H1 (cell line): Measurements from ENCODE around the gene CA5A. TPM values are rescaled to one million over a fixed set of nuclear protein-coding genes. Genes with fewer than 3 reads are reported as not detected.

Experiments used
- CTCF ChIA-PET: fragments of 300-600 bp; sonication (Branson Sonifier 250); formaldehyde crosslinking; loops from one replicate; lab custom pipeline; 2021; ENCODE audit not compliant: partially characterized antibody; lab: Charles Lee
- POLR2A ChIA-PET: fragments of 300-600 bp; sonication (Branson Sonifier 250); formaldehyde crosslinking; loops from one replicate; lab custom pipeline; 2021; ENCODE audit warnings: inconsistent platforms; ENCODE audit not compliant: partially characterized antibody; lab: Charles Lee
- DNase-seq, 2 experiments: peaks; one replicate each; pipeline versions ENCODE4 v3.0.0 to v3.0.0-alpha.2; 2010 to 2022; ENCODE audit warnings: low spot score in 2 of 2, low read depth in 1 of 2, mixed read lengths in 1 of 2
- FAIRE-seq: peaks from 2 replicates; lab custom pipeline; 2011; peaks lifted over from hg19 to GRCh38; lab: Jason Lieb, UNC
- H2AFZ ChIP-seq: 2 replicates; pipeline ENCODE4 v1.8.1; 2012; ENCODE audit warnings: low read length, inconsistent platforms
- H2AK5ac ChIP-seq: 2 replicates; pipeline ENCODE4 v1.6.1; 2013; ENCODE audit warnings: low read depth, low read length
- H2BK120ac ChIP-seq: replicated peaks from 2 replicates; pipeline ENCODE3; 2013; ENCODE audit warnings: low read depth, low read length, inconsistent platforms
- H2BK12ac ChIP-seq: 2 replicates; pipeline ENCODE4 v1.6.1; 2013; ENCODE audit warnings: low read depth, low read length
- H2BK15ac ChIP-seq: 2 replicates; pipeline ENCODE4 v1.6.1; 2013; ENCODE audit warnings: low read length
- H2BK20ac ChIP-seq: 2 replicates; pipeline ENCODE4 v1.6.1; 2013; ENCODE audit warnings: low read length
- H2BK5ac ChIP-seq: 2 replicates; pipeline ENCODE4 v1.6.1; 2013; ENCODE audit warnings: low read depth, low read length
- H3K14ac ChIP-seq: 2 replicates; pipeline ENCODE4 v1.6.1; 2013; ENCODE audit warnings: inconsistent platforms; ENCODE audit not compliant: insufficient read length
- H3K18ac ChIP-seq: 2 replicates; pipeline ENCODE4 v1.6.1; 2013; ENCODE audit warnings: low read length; ENCODE audit errors: extremely low read depth
- H3K23ac ChIP-seq: 2 replicates; pipeline ENCODE4 v1.6.1; 2013; ENCODE audit warnings: inconsistent platforms; ENCODE audit not compliant: insufficient read length
- H3K23me2 ChIP-seq: 2 replicates; pipeline ENCODE4 v1.6.1; 2013; ENCODE audit warnings: low read depth, low read length
- H3K27ac ChIP-seq: 2 replicates; pipeline ENCODE4 v1.6.1; 2011; ENCODE audit warnings: low read depth, low read length, inconsistent platforms
- H3K27me3 ChIP-seq, 4 experiments: replicated peaks in 1 of 4; 1 replicate in 1 of 4; 2 replicates in 3 of 4; pipeline versions ENCODE4 v1.6.1 to v1.8.1; 2011 to 2013; ENCODE audit warnings: low read length in 3 of 4, mild to moderate bottlenecking in 3 of 4, inconsistent platforms in 2 of 4, mixed read lengths in 2 of 4, moderate library complexity in 1 of 4; ENCODE audit not compliant: control insufficient read depth in 3 of 4, insufficient read depth in 3 of 4; ENCODE audit errors: extremely low read depth in 1 of 4
- H3K36me3 ChIP-seq, 4 experiments: 2 replicates each; pipeline versions ENCODE4 v1.6.1 to v1.8.1; 2011 to 2013; ENCODE audit warnings: mild to moderate bottlenecking in 4 of 4, low read length in 3 of 4, moderate library complexity in 2 of 4, control low read depth in 1 of 4, inconsistent platforms in 1 of 4; ENCODE audit not compliant: insufficient read depth in 4 of 4, control insufficient read depth in 2 of 4
- H3K4ac ChIP-seq: replicated peaks from 2 replicates; pipeline ENCODE3; 2013; ENCODE audit warnings: low read length, low read depth, mixed read lengths, inconsistent platforms; ENCODE audit not compliant: insufficient read length
- H3K4me1 ChIP-seq, 4 experiments: replicated peaks in 1 of 4; 1 replicate in 1 of 4; 2 replicates in 3 of 4; pipeline versions ENCODE4 v1.6.1 to v1.8.1; 2011 to 2013; ENCODE audit warnings: low read length in 3 of 4, inconsistent platforms in 2 of 4, mixed read lengths in 1 of 4; ENCODE audit not compliant: insufficient read depth in 4 of 4, control insufficient read depth in 3 of 4
- H3K4me2 ChIP-seq, 2 experiments: 2 replicates each; pipeline versions ENCODE4 v1.6.1 to v1.8.1; 2011 to 2013; ENCODE audit warnings: low read depth in 2 of 2, low read length in 2 of 2, control low read depth in 1 of 2, inconsistent platforms in 1 of 2, mild to moderate bottlenecking in 1 of 2; ENCODE audit not compliant: insufficient read depth in 1 of 2
- H3K4me3 ChIP-seq, 4 experiments: fragments of 200-600, 300-600 bp in 1 of 4; sonication (generic), shearing (Covaris generic), sonication (Bioruptor Twin) in 1 of 4; 2 replicates each; pipeline versions ENCODE4 v1.5.1 to v1.8.1; 2011 to 2016; ENCODE audit warnings: low read length in 4 of 4, low read depth in 3 of 4, control low read depth in 2 of 4, inconsistent platforms in 2 of 4, mild to moderate bottlenecking in 2 of 4, mixed read lengths in 1 of 4, moderate library complexity in 1 of 4; ENCODE audit not compliant: insufficient read depth in 2 of 4; ENCODE audit errors: extremely low read depth in 1 of 4
- H3K56ac ChIP-seq: replicated peaks from 2 replicates; pipeline ENCODE3; 2013; ENCODE audit warnings: low read depth, mild to moderate bottlenecking, mixed read lengths, low read length, inconsistent platforms; ENCODE audit not compliant: insufficient read length
- H3K79me1 ChIP-seq: 2 replicates; pipeline ENCODE4 v1.6.1; 2013; ENCODE audit warnings: low read depth, low read length, control low read depth
- H3K79me2 ChIP-seq, 2 experiments: 2 replicates each; pipeline versions ENCODE4 v1.6.1 to v1.8.1; 2012 to 2013; ENCODE audit warnings: low read length in 2 of 2, mild to moderate bottlenecking in 2 of 2, inconsistent platforms in 1 of 2; ENCODE audit not compliant: insufficient read depth in 2 of 2, control insufficient read depth in 1 of 2
- H3K9ac ChIP-seq, 4 experiments: replicated peaks in 1 of 4; 1 replicate in 1 of 4; 2 replicates in 3 of 4; pipeline versions ENCODE4 v1.6.1 to v1.8.1; 2011 to 2013; ENCODE audit warnings: low read depth in 3 of 4, low read length in 3 of 4, control low read depth in 2 of 4, mild to moderate bottlenecking in 2 of 4, moderate library complexity in 2 of 4, inconsistent platforms in 1 of 4; ENCODE audit errors: extremely low read depth in 1 of 4
- H3K9me3 ChIP-seq, 2 experiments: 2 replicates each; pipeline versions ENCODE4 v1.6.1 to v1.8.1; 2012 to 2013; ENCODE audit warnings: mild to moderate bottlenecking in 2 of 2, moderate library complexity in 2 of 2, control low read depth in 1 of 2, inconsistent platforms in 1 of 2, low read depth in 1 of 2, low read length in 1 of 2, mixed read lengths in 1 of 2; ENCODE audit not compliant: insufficient read depth in 2 of 2
- H4K20me1 ChIP-seq, 2 experiments: replicated peaks in 1 of 2; 2 replicates each; pipeline versions ENCODE3 to v1.8.1; 2011 to 2013; ENCODE audit warnings: inconsistent platforms in 2 of 2, low read length in 2 of 2, mild to moderate bottlenecking in 1 of 2; ENCODE audit not compliant: insufficient read depth in 2 of 2, control insufficient read depth in 1 of 2
- H4K5ac ChIP-seq: 2 replicates; pipeline ENCODE4 v1.6.1; 2013; ENCODE audit warnings: low read length, low read depth, mixed read lengths, inconsistent platforms; ENCODE audit not compliant: insufficient read length
- H4K8ac ChIP-seq: 2 replicates; pipeline ENCODE4 v1.8.0; 2013; ENCODE audit warnings: mild to moderate bottlenecking, moderate library complexity, low read length, inconsistent platforms; ENCODE audit not compliant: insufficient read depth; ENCODE audit errors: extremely low read depth
- H4K91ac ChIP-seq: replicated peaks from 2 replicates; pipeline ENCODE3; 2013; ENCODE audit warnings: low read length, mixed read lengths, inconsistent platforms; ENCODE audit not compliant: insufficient read length
- ATF3 ChIP-seq: IDR thresholded peaks from 2 replicates; pipeline ENCODE4 v1.6.1; 2011; ENCODE audit warnings: low read depth, mild to moderate bottlenecking, low read length; ENCODE audit not compliant: insufficient read depth
- BCL11A ChIP-seq, 2 experiments: IDR thresholded peaks; one replicate each; pipeline ENCODE4 v1.6.1; 2011; ENCODE audit warnings: low read depth in 2 of 2, low read length in 2 of 2, mild to moderate bottlenecking in 2 of 2
- CBX8 ChIP-seq: fragments of 300-800, 300-1000 bp; sonication (generic); IDR thresholded peaks from 2 replicates; pipeline ENCODE4 v1.7.1; 2016; ENCODE audit warnings: low read depth, low read length, borderline replicate concordance
- CREB1 ChIP-seq: IDR thresholded peaks from 2 replicates; pipeline ENCODE4 v1.6.1; 2012; ENCODE audit warnings: inconsistent platforms
- KDM1A ChIP-seq: fragments of 200-600, 300-600 bp; sonication (generic); IDR thresholded peaks from 2 replicates; pipeline ENCODE4 v1.7.1; 2016; ENCODE audit warnings: mild to moderate bottlenecking, low read length, borderline replicate concordance
- NANOG ChIP-seq: IDR thresholded peaks from 2 replicates; pipeline ENCODE4 v1.6.1; 2011; ENCODE audit warnings: low read length, low read depth, mild to moderate bottlenecking, inconsistent platforms; ENCODE audit not compliant: insufficient read depth, poor library complexity, severe bottlenecking
- SP2 ChIP-seq: IDR thresholded peaks from 2 replicates; pipeline ENCODE4 v1.6.1; 2012; ENCODE audit warnings: mild to moderate bottlenecking, low read length, inconsistent platforms
- WGBS, 2 experiments: shearing (Covaris generic) in 1 of 2; methylation state at CpG; one replicate each; pipeline versions ENCODE4 v1.1.6 to v1.1.7; 2013 to 2015; ENCODE audit warnings: low lambda C conversion rate in 2 of 2, mixed read lengths in 2 of 2, inconsistent platforms in 1 of 2, low coverage in 1 of 2, missing lambda C conversion rate in 1 of 2; ENCODE audit not compliant: insufficient replicate concordance in 2 of 2, insufficient coverage in 1 of 2, insufficient read length in 1 of 2; ENCODE audit errors: extremely low coverage in 1 of 2, missing lambda C conversion rate in 1 of 2; 5-methylcytosine and 5-hydroxymethylcytosine counted together
- polyA plus RNA-seq, 7 experiments: library from polyadenylated mRNA; depleted of rRNA in 3 of 7; stranded (reverse) in 5 of 7; unstranded in 2 of 7; fragments of >200 nt in 5 of 7; fragments of 200-250 nt in 2 of 7; gene quantifications; 1 replicate in 5 of 7; 2 replicates in 1 of 7; 4 replicates in 1 of 7; pipeline versions ENCODE4 v1.2.1 to v1.2.3, GENCODE V29; 2011 to 2013; ENCODE audit warnings: missing spikeins in 2 of 7, mixed read lengths in 2 of 7
- total RNA-seq: library from RNA; stranded (reverse); fragmentation: NEBNext Ultra II Directional; extraction: Animal tissue kit (Norgen Biotek cat#: 25700); gene quantifications from 2 replicates; pipeline ENCODE4 v1.2.1, GENCODE V29; 2021

The CA5A gene
- total and polyA plus RNA-seq, 2 of the 8 experiments (the other 6 are each of a cell fraction or from before 2014, with no cell fraction given): not detected

GRCh38 chr16:87974178-87974577 is 37.8 kb upstream of the CA5A start:
- Histone ChIP-seq H2BK20ac (no peak overlapping the region), H4K8ac (no peak overlapping the region), H3K4me2 (no peak overlapping the region), H2BK15ac (no peak overlapping the region), H3K27ac (no peak overlapping the region), H3K9ac (no peak overlapping the region), H3K14ac (no peak overlapping the region), H3K23ac (no peak overlapping the region), H3K18ac (no peak overlapping the region), H2BK5ac (no peak overlapping the region), H4K5ac (no peak overlapping the region), H3K27me3 (no peaks in the 10 kb centered on the region), H2BK120ac (no peak overlapping the region), H4K91ac (no peak overlapping the region), H2BK12ac (no peak overlapping the region), H3K4me3 (no peak overlapping the region), H2AFZ (no peak overlapping the region), H3K56ac (no peak overlapping the region), H3K79me1 (peaks cover 10% of the 10 kb centered on the region), H3K9me3 (peaks cover 4 to 8% of the 10 kb centered on the region in 2 experiments; a peak in 3 of 4 replicates), H3K4ac (no peak overlapping the region), H3K23me2 (no peaks in the 10 kb centered on the region), H2AK5ac (no peak overlapping the region), H3K4me1 (no peaks in the 10 kb centered on the region), H4K20me1 (no peaks in the 10 kb centered on the region), H3K36me3 (no peaks in the 10 kb centered on the region), H3K79me2 (peaks cover 9 to 67% of the 10 kb centered on the region in 2 experiments)
- CTCF ChIA-PET: interaction anchor here (2.1 kb wide), 1 partner anchor 8 kb away, joined by 6 read pairs; no protein-coding TSS in a partner anchor
- 95% methylated on average over 9 of the region's 9 CpGs; no CpG with 5 or more reads in 1 of the 2 experiments for WGBS, 2 experiments
- POLR2A ChIA-PET: no interaction called here
- DNase-seq (no peak), FAIRE-seq (no peak)
- TF ChIP-seq CBX8: no peak
- no peak for TF ChIP-seq SP2
- TF ChIP-seq ATF3: no peak
- TF ChIP-seq CREB1: no peak
- TF ChIP-seq BCL11A (IDR thresholded peaks at IDR 0.05; ENCODE audit: low read depth in 2 of 2, low read length in 2 of 2): no peak
- TF ChIP-seq KDM1A: no peak
- TF ChIP-seq NANOG: no peak
